Activated T-cell treated with anti-CD3 and anti-CD28 coated beads, Interleukin-2, amount 50 U/mL, for 4 hours (primary cell): Measurements from ENCODE around the gene SMOC2. TPM values are rescaled to one million over a fixed set of nuclear protein-coding genes. Genes with fewer than 3 reads are reported as not detected.
"Not testable (repeated sequence)": the region's sequence is repeated elsewhere in the genome, so short reads cannot be mapped to it uniquely, and the experiment has no call there.

Experiments used
- ATAC-seq, 2 donors: fragments of 200-7000 bp; cut with Tn5 transposase; one replicate each; pipeline ENCODE4 v1.10.0; 2021
- DNase-seq: peaks from one replicate; pipeline ENCODE4 v3.0.0-alpha.2; 2020
- H3K27me3 Mint-ChIP-seq: one replicate; pipeline ENCODE4 v1.8.0; 2021; ENCODE audit warnings: low read depth, mixed read lengths
- H3K36me3 Mint-ChIP-seq: one replicate; pipeline ENCODE4 v1.8.0; 2022; ENCODE audit warnings: mixed read lengths; ENCODE audit not compliant: insufficient read depth
- H3K4me1 Mint-ChIP-seq: one replicate; pipeline ENCODE4 v1.8.0; 2021; ENCODE audit warnings: low read depth, mixed read lengths
- H3K4me3 Mint-ChIP-seq: one replicate; pipeline ENCODE4 v1.8.0; 2021; ENCODE audit warnings: mild to moderate bottlenecking, moderate library complexity, mixed read lengths
- H3K9me3 Mint-ChIP-seq: one replicate; pipeline ENCODE4 v1.8.0; 2021; ENCODE audit warnings: mixed read lengths
- total RNA-seq, 3 donors: library from RNA; stranded (reverse); gene quantifications; one replicate each; pipeline ENCODE4 v1.2.1, GENCODE V29; 2021

SMOC2 gene
- total RNA-seq, 3 donors from 2014 or later, result 0.08 to 0.11 (median 0.10) TPM

DNA sequence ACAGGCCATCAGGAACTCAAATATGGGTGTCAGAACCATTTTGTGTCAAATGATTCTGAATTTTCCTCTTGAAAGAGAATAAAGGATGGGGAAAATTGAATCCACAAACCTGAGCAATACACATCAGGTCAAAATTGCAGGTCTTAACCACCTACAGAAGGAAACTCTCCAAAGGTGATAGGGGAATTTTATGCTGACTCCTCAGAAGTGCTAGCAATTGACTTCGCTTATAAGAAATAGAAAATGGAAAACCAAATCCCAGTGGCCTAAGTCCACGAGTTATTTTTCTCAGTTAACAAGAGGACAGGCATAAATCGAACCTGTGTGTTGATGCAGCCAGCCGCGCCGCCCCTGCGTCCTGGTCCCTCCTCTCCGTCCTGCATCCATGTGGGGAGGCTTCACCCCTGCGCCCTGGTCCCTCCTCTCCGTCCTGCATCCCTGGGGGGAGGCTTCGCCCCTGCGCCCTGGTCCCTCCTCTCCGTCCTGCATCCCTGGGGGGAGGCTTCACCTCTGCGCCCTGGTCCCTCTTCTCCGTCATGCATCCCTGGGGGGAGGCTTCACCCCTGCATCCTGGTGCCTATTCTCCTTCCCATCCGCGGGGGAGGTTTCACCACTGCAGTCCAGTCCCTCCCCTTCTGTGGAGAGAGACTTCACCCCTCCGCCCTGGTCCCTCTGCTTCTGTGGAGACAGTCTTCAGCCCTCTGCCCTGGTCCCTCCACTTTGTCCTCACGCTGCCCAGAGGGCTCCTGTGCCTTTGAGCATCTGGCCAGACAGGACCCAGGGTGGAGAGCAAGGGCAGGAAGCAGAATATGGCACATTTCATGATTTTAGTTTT, 230.3 kb downstream of the SMOC2 start:
- Mint-ChIP-seq H3K36me3 (no peaks in the 10 kb centered on the region), H3K4me3 (no peak overlapping the region), H3K27me3 (peaks cover 7% of the 10 kb centered on the region), H3K9me3 (no peaks in the 10 kb centered on the region), H3K4me1 (no peaks in the 10 kb centered on the region)
- ATAC-seq (no peak), DNase-seq (no peak)

GRCh38 chr6:168671863-168672546, 231.0 kb downstream of the SMOC2 start:
- H3K9me3 Mint-ChIP-seq, result no peaks in the 10 kb centered on the region

DNA sequence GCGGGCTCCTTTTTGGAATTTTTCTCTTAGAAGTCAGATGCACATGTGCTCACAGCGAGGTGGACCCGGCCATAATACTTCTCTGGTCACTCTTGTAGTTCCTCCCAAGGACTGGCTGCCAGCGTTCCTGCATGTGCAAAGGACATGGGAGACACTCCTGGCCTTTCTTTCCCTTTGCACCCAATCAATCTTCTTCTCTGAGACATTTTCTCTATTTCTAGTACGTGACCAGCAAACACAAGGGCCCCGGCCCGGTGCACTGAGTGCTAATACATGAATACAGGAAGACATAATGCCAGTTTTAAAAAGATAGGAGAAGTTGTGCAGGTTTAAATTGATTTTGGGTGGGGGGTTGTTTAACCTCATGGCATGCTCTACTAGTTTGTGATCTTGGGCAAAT, 233.6 kb downstream of the SMOC2 start:
- Mint-ChIP-seq H3K4me1 (no peaks in the 10 kb centered on the region), H3K9me3 (no peaks in the 10 kb centered on the region)
- ATAC-seq, result no peak

More at GRCh38 chr6:168671863-168672546, 231.0 kb downstream of the SMOC2 start:
- Mint-ChIP-seq H3K36me3 (no peaks in the 10 kb centered on the region), H3K4me1 (no peaks in the 10 kb centered on the region), H3K4me3 (no peak overlapping the region), H3K27me3 (peaks cover 7% of the 10 kb centered on the region)
- DNase-seq, result no peak
- no peak for ATAC-seq

GRCh38 chr6:168675375-168675774, 234.4 kb downstream of the SMOC2 start:
- Mint-ChIP-seq H3K4me3 (no peak overlapping the region), H3K27me3 (peaks cover 7% of the 10 kb centered on the region)

More for the DNA sequence above, 233.6 kb downstream of the SMOC2 start:
- H3K27me3 Mint-ChIP-seq, result peaks cover 7% of the 10 kb centered on the region
- no peak overlapping the region for H3K4me3 Mint-ChIP-seq
- H3K36me3 Mint-ChIP-seq, result no peaks in the 10 kb centered on the region
- no peak for DNase-seq

GRCh38 chr6:168675933-168676551, 235.1 kb downstream of the SMOC2 start:
- Mint-ChIP-seq H3K36me3 (no peaks in the 10 kb centered on the region), H3K4me3 (no peak overlapping the region), H3K4me1 (no peaks in the 10 kb centered on the region), H3K9me3 (no peaks in the 10 kb centered on the region), H3K27me3 (peaks cover 7% of the 10 kb centered on the region)
- DNase-seq (no peak), ATAC-seq (no peak)

More at GRCh38 chr6:168675375-168675774, 234.4 kb downstream of the SMOC2 start:
- DNase-seq (no peak), ATAC-seq (no peak)
- Mint-ChIP-seq H3K9me3 (no peaks in the 10 kb centered on the region), H3K4me1 (no peaks in the 10 kb centered on the region), H3K36me3 (no peaks in the 10 kb centered on the region)

DNA sequence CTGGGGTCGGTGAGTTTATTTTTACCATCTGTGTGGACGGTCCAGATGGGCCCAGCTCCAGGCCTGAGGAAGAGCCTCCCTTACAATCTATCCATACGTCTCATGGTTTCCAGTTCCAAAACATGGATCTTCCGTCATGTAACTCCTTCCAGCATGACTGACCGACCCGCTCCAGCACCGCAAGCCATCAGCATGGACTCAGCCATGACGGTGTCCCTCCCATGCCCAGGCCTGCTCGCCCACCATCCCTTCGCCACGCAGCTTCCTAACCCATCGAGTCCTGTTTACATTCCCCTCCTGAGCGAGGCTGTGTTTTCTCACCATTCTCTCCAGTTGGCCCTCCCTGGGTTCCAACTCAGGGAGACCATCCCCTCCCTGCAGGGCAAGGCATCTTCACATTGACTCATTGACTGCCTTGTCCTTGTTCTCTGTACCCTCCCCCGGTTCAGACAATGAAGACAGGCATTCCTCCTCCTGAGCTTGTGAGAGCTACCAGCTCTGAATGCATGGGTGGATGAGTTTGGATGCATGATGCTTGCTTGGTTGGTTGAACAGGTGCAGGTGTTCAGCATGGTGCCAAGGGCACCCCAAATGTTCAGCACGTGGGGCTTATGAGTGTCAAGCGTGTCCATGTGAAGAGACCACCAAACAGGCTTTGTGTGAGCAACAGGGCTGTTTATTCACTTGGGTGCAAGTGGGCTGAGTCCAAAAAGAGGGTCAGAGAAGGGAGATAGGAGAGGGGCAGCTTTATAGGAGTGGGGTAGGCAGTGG, 235.8 kb downstream of the SMOC2 start:
- H3K4me1 Mint-ChIP-seq, result no peaks in the 10 kb centered on the region
- no peak for ATAC-seq
- DNase-seq, result no peak
- H3K36me3 Mint-ChIP-seq, result no peaks in the 10 kb centered on the region
- no peak overlapping the region for H3K4me3 Mint-ChIP-seq
- H3K27me3 Mint-ChIP-seq, result peaks cover 7% of the 10 kb centered on the region
- H3K9me3 Mint-ChIP-seq, result no peaks in the 10 kb centered on the region

DNA sequence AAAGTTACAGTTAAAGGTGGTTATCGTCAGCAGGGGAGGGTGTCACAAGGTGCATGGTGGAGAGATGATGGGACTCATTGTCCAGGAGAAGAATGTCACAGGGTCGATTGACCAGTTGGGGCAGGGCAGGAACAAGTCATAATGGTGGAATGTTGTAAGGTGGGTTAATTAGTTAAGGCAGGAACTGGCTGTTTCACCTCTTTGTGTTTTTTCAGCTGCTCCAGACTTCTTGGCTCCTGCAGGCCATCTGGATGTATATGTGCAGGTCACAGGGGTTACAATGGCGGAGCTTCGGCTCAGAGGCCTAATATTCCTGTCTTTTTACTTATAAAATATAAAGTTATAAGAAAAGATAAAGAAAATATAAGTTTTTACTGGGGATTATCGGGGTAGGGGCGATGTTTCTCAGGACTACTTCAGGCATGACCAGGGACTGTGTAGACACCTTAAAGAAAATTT, 236.4 kb downstream of the SMOC2 start:
- H3K27me3 Mint-ChIP-seq, H3K36me3 Mint-ChIP-seq, DNase-seq, H3K4me3 Mint-ChIP-seq, H3K9me3 Mint-ChIP-seq, ATAC-seq, H3K4me1 Mint-ChIP-seq: not testable (repeated sequence)

DNA sequence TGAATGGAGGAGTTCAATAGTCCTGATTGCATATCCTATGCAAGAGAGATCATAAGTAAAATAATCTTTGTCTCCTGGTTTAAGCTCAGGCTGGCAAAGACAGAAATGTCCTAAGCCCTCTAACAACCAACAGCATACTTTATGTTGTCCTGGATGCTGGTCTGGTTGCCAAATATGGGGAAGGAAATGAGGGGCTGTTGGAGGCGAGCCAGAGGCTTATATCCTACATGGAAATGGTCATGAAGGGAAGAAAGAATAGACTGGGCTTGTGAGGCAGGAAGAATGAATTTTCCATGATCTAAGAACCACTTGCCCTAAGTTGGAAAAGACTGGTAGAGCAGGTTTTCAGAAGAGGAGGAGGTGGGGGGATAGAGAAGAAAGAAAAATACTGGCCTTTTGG, 237.1 kb downstream of the SMOC2 start:
- Mint-ChIP-seq H3K4me1 (no peaks in the 10 kb centered on the region), H3K9me3 (no peaks in the 10 kb centered on the region), H3K4me3 (no peak overlapping the region), H3K36me3 (no peaks in the 10 kb centered on the region), H3K27me3 (peaks cover 7% of the 10 kb centered on the region)
- ATAC-seq, result no peak
- DNase-seq, result no peak

DNA sequence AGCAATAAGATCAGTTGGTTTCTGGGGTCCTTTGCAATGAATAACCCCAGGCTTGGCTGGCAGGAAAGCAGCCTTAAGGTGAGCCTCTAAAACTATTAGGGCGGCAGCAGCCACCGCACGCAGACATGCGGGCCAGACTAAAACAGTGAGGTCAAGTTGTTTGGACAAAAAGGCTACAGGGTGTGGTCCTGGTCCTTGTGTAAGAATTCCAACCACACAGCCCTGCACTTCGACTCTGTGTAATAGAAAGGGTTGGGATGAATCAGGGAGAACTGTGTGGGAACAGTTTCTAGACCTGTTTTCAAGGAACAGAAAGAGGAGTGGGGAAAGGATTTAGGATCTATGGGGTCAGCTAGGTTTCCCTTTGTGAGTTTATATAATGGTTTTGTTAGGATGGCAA, 237.6 kb downstream of the SMOC2 start:
- Mint-ChIP-seq H3K4me3 (no peak overlapping the region), H3K9me3 (no peaks in the 10 kb centered on the region), H3K4me1 (no peaks in the 10 kb centered on the region), H3K27me3 (peaks cover 7% of the 10 kb centered on the region), H3K36me3 (no peaks in the 10 kb centered on the region)
- DNase-seq (no peak), ATAC-seq (no peak)

DNA sequence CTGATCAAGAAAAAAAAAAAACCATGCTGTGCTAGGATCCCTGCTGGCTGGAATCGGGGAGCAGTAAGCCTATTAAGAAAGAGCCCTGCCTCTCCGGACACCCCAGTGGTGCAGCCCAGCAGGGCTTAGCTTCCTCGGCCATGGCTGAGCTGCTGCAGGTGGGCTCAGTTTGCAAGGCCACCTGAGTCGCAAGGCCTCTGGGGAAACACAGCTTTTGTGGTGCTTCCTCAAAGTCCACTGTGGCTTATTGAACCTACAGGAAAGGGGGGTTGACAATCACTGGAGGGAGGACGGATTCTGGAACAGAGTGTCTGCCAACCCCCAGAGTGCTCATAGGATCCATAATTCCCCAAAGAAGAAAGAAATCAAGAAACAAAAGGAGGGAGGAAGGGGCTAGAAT, 240.8 kb downstream of the SMOC2 start:
- no peaks in the 10 kb centered on the region for H3K9me3 Mint-ChIP-seq
- ATAC-seq (no peak), DNase-seq (no peak)
- no peaks in the 10 kb centered on the region for H3K4me1 Mint-ChIP-seq
- no peaks in the 10 kb centered on the region for H3K36me3 Mint-ChIP-seq
- H3K27me3 Mint-ChIP-seq, result no peaks in the 10 kb centered on the region
- no peak overlapping the region for H3K4me3 Mint-ChIP-seq

DNA sequence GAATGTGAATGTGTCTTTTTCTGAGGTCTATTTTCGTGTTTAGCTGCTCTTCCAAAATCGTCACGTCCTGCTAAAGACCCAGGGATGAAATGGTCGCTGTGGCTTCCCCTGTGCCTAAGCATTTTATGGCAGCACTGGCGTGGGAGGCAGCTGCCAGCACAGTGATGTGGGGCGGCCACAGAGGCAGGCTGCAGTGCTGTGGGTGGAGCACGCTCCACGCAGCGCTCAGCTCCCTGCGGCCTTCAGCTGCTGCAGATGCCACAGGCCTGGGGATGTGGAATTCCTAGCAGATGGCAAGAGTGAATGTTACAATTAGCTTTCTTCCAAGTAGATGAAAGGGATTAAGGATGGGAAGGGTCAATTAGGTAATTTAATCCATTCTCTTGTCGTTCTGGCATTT, 242.6 kb downstream of the SMOC2 start:
- no peaks in the 10 kb centered on the region for H3K36me3 Mint-ChIP-seq
- no peak overlapping the region for H3K4me3 Mint-ChIP-seq
- ATAC-seq (no peak), DNase-seq (no peak)
- no peaks in the 10 kb centered on the region for H3K4me1 Mint-ChIP-seq
- H3K9me3 Mint-ChIP-seq, result no peaks in the 10 kb centered on the region
- no peaks in the 10 kb centered on the region for H3K27me3 Mint-ChIP-seq

GRCh38 chr6:168684471-168684870, 243.5 kb downstream of the SMOC2 start:
- no peaks in the 10 kb centered on the region for H3K36me3 Mint-ChIP-seq
- no peak overlapping the region for H3K4me3 Mint-ChIP-seq
- no peaks in the 10 kb centered on the region for H3K4me1 Mint-ChIP-seq
- ATAC-seq, result no peak
- no peaks in the 10 kb centered on the region for H3K9me3 Mint-ChIP-seq
- DNase-seq, result no peak
- H3K27me3 Mint-ChIP-seq, result no peaks in the 10 kb centered on the region

GRCh38 chr6:168684906-168685305, 243.9 kb downstream of the SMOC2 start:
- Mint-ChIP-seq H3K27me3 (no peaks in the 10 kb centered on the region), H3K4me1 (no peaks in the 10 kb centered on the region), H3K36me3 (no peaks in the 10 kb centered on the region), H3K4me3 (no peak overlapping the region), H3K9me3 (no peaks in the 10 kb centered on the region)
- ATAC-seq (no peak), DNase-seq (no peak)
